ENCODE data around the gene OR6B3.
A peak's percentile ranks its signal among the peaks of the same experiment; 100 is the strongest.
"Not testable (repeated sequence)": the region's sequence is repeated elsewhere in the genome, so short reads cannot be mapped to it uniquely, and the experiment has no call there.

The OR6B3 gene

DNA sequence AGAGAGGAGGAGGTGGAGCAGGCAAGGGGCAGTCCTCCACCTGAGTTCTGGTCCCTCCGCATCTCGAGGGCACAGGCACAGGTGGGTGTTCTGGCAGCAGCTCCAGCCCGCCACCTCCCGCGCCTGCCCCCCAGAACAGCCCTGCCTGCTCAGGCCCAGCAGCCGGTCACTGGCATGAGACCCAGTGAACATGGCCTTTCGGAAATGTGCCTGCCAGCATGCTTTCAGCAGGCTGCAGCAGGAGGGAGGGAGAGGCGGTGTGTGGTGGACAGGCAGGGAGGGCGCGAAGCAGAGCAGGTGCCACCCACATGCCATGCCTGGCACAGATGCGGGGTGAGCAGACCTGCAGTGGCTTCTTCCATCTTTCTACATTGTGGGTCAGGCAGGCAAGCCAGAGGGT lies 3.4 kb upstream of the OR6B3 start:
- Mint-ChIP-seq H3K9me3 (no peaks in the 10 kb centered on the region), H3K36me3 (no peaks in the 10 kb centered on the region), H3K27me3 (peaks cover 63% of the 10 kb centered on the region), H3K27ac (no peak overlapping the region), H3K4me1 (no peaks in the 10 kb centered on the region), H3K4me3 (no peak overlapping the region)
- no peak for DNase-seq
- CTCF ChIA-PET: no interaction called here

- no peaks in the 10 kb centered on the region for H3K36me3 Mint-ChIP-seq
- peaks cover 54% of the 10 kb centered on the region for H3K27me3 Mint-ChIP-seq
- H3K4me1 Mint-ChIP-seq: no peaks in the 10 kb centered on the region
- CTCF ChIA-PET: no interaction called here
- DNase-seq: no peak
- no peak overlapping the region for H3K4me3 Mint-ChIP-seq
- H3K27ac Mint-ChIP-seq: no peak overlapping the region
- no peaks in the 10 kb centered on the region for H3K9me3 Mint-ChIP-seq
Measured at GRCh38 chr2:240055177-240055917, 2.0 kb upstream of the OR6B3 start.

GRCh38 chr2:240052524-240052923 lies 797 bp downstream of the OR6B3 start:
- Mint-ChIP-seq H3K27ac (no peak overlapping the region), H3K4me1 (no peaks in the 10 kb centered on the region), H3K27me3 (peaks cover 55% of the 10 kb centered on the region), H3K9me3 (no peaks in the 10 kb centered on the region), H3K36me3 (no peaks in the 10 kb centered on the region), H3K4me3 (no peak overlapping the region)
- CTCF ChIA-PET: interaction anchor here (1.9 kb wide), 1 partner anchor 86 kb away, joined by 4 read pairs; no protein-coding TSS in a partner anchor
- DNase-seq: no peak

GRCh38 chr2:240051697-240052096 lies 1.6 kb downstream of the OR6B3 start:
- peaks cover 47% of the 10 kb centered on the region for H3K27me3 Mint-ChIP-seq

DNA sequence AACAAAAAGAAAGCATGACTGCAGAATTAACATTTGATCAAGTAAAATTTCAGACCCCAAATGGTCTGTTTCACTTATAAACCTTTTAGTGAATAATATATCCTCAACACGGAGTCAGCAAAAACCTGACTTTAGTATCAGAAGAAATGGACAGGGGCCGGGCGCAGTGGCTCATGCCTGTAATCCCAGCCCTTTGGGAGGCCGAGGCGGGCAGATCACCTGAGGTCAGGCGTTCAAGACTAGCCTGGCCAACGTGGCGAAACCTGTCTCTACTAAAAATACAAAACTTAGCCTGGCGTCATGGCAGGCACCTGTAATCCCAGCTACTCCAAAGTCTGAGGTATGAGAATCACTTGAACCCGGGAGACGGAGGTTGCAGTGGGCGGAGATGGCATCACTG lies 3.0 kb downstream of the OR6B3 start:
- Mint-ChIP-seq H3K36me3 (no peaks in the 10 kb centered on the region), H3K4me1 (no peaks in the 10 kb centered on the region), H3K27me3 (peaks cover 40% of the 10 kb centered on the region), H3K27ac (no peak overlapping the region), H3K9me3 (no peaks in the 10 kb centered on the region), H3K4me3 (no peak overlapping the region)
- CTCF ChIA-PET: no interaction called here
- DNase-seq: no peak

More at GRCh38 chr2:240051697-240052096, 1.6 kb downstream of the OR6B3 start:
- Mint-ChIP-seq H3K9me3 (no peaks in the 10 kb centered on the region), H3K4me1 (no peaks in the 10 kb centered on the region), H3K4me3 (no peak overlapping the region), H3K36me3 (no peaks in the 10 kb centered on the region), H3K27ac (no peak overlapping the region)
- CTCF ChIA-PET: interaction anchor here (1.1 to 1.9 kb wide), 2 partner anchors 30 to 87 kb away, joined by 3 to 4 read pairs; no protein-coding TSS in a partner anchor
- no peak for DNase-seq

GRCh38 chr2:240048237-240048636 lies 5.1 kb downstream of the OR6B3 start:
- Mint-ChIP-seq H3K9me3 (no peaks in the 10 kb centered on the region), H3K27ac (no peak overlapping the region), H3K4me1 (no peaks in the 10 kb centered on the region), H3K36me3 (no peaks in the 10 kb centered on the region), H3K27me3 (peaks cover 27% of the 10 kb centered on the region), H3K4me3 (no peak overlapping the region)
- CTCF ChIA-PET: interaction anchor here (1.0 kb wide), 1 partner anchor 95 kb away, joined by 3 read pairs; no protein-coding TSS in a partner anchor
- no peak for DNase-seq

GRCh38 chr2:240045098-240045497 lies 8.2 kb downstream of the OR6B3 start:
- Mint-ChIP-seq H3K27ac (no peak overlapping the region), H3K27me3 (peaks cover 23% of the 10 kb centered on the region), H3K4me3 (no peak overlapping the region), H3K36me3 (no peaks in the 10 kb centered on the region), H3K9me3 (no peaks in the 10 kb centered on the region), H3K4me1 (no peaks in the 10 kb centered on the region)
- CTCF ChIA-PET: no interaction called here
- DNase-seq: no peak

DNA sequence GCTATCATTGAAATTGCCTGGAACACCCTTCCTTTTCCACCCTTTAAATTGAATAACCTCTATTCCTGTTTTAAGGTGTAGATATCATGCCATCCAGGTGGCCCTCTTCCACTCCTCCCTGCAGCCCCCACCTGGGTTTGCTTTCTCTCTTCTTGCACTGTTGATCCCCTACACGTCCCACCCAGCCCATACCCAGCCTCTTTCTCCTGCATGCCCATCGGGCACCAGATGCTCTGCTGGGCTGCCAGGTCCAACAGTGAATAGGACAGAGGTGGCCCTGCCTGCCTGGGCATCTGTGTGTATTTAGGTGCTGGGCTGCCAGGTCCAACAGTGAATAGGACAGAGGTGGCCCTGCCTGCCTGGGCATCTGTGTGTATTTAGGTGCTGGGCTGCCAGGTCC lies 9.2 kb downstream of the OR6B3 start:
- H3K36me3 Mint-ChIP-seq, H3K4me3 Mint-ChIP-seq, DNase-seq, H3K27ac Mint-ChIP-seq, H3K9me3 Mint-ChIP-seq, CTCF ChIA-PET, H3K4me1 Mint-ChIP-seq: not testable (repeated sequence)
- H3K27me3 Mint-ChIP-seq: peaks cover 23% of the 10 kb centered on the region

- Mint-ChIP-seq H3K9me3 (no peaks in the 10 kb centered on the region), H3K36me3 (no peaks in the 10 kb centered on the region), H3K27ac (peak overlapping the region; percentile 6), H3K4me1 (no peaks in the 10 kb centered on the region), H3K27me3 (peaks cover 17% of the 10 kb centered on the region), H3K4me3 (no peak overlapping the region)
- CTCF ChIA-PET: no interaction called here
- no peak for DNase-seq
Measured at GRCh38 chr2:240043279-240043989, 9.9 kb downstream of the OR6B3 start.

GRCh38 chr2:240042740-240043139 lies 10.6 kb downstream of the OR6B3 start:
- Mint-ChIP-seq H3K27ac (no peak overlapping the region), H3K9me3 (no peaks in the 10 kb centered on the region), H3K4me1 (no peaks in the 10 kb centered on the region), H3K27me3 (peaks cover 13% of the 10 kb centered on the region), H3K36me3 (no peaks in the 10 kb centered on the region), H3K4me3 (no peak overlapping the region)
- DNase-seq: no peak
- CTCF ChIA-PET: no interaction called here

DNA sequence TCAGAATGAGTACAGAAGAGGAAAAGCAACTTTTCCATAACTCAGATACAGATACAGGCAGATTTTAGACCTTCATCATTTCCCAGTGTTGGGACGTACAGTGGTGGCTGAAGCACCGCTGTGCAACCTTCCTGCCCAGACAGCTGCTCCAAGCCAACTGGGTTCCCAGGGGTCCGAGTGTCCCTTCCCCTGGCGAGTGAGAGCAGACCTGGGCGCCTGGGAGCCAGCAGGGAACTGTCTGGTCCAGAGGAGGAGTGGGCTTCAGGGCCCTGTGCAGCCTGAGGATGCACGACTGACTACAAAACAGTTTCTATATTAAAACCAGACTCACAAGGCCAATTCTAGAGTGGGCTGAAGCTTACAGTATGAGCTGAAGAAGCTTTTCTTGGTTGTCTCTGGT lies 12.0 kb downstream of the OR6B3 start:
- Mint-ChIP-seq H3K27ac (no peak overlapping the region), H3K27me3 (peaks cover 14% of the 10 kb centered on the region), H3K36me3 (no peaks in the 10 kb centered on the region), H3K9me3 (no peaks in the 10 kb centered on the region), H3K4me1 (no peaks in the 10 kb centered on the region), H3K4me3 (no peak overlapping the region)
- no peak for DNase-seq
- CTCF ChIA-PET: no interaction called here

DNA sequence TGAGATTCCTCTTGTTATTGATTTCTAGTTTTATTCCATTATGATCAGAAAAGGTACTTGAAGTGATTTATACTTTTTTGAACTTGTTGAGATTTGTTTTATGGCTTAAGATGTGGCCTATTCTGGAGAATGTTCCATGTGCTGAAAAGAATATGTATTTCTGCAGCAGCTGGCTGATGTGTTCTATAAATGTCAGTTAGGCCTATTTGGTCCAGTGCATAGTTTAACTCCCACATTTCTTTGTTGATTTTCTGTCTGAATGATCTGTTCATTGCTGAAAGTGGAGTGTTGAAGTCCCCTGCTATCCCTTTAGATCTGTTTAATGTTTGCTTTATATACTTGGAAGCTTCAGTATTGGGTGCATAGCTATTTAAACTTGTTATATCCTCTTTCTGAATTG lies 16.0 kb downstream of the OR6B3 start:
- H3K9me3 Mint-ChIP-seq: no peaks in the 10 kb centered on the region
- CTCF ChIA-PET: no interaction called here

GRCh38 chr2:240033330-240033678 lies 20.0 kb downstream of the OR6B3 start:
- Mint-ChIP-seq H3K4me1 (no peaks in the 10 kb centered on the region), H3K27ac (no peak overlapping the region), H3K9me3 (no peaks in the 10 kb centered on the region), H3K4me3 (no peak overlapping the region), H3K36me3 (no peaks in the 10 kb centered on the region), H3K27me3 (peaks cover 37% of the 10 kb centered on the region)
- DNase-seq: no peak
- CTCF ChIA-PET: no interaction called here

More for the DNA sequence above, 16.0 kb downstream of the OR6B3 start:
- Mint-ChIP-seq H3K27me3 (peaks cover 21% of the 10 kb centered on the region), H3K36me3 (no peaks in the 10 kb centered on the region), H3K4me3 (no peak overlapping the region), H3K4me1 (no peaks in the 10 kb centered on the region), H3K27ac (no peak overlapping the region)
- DNase-seq: no peak

DNA sequence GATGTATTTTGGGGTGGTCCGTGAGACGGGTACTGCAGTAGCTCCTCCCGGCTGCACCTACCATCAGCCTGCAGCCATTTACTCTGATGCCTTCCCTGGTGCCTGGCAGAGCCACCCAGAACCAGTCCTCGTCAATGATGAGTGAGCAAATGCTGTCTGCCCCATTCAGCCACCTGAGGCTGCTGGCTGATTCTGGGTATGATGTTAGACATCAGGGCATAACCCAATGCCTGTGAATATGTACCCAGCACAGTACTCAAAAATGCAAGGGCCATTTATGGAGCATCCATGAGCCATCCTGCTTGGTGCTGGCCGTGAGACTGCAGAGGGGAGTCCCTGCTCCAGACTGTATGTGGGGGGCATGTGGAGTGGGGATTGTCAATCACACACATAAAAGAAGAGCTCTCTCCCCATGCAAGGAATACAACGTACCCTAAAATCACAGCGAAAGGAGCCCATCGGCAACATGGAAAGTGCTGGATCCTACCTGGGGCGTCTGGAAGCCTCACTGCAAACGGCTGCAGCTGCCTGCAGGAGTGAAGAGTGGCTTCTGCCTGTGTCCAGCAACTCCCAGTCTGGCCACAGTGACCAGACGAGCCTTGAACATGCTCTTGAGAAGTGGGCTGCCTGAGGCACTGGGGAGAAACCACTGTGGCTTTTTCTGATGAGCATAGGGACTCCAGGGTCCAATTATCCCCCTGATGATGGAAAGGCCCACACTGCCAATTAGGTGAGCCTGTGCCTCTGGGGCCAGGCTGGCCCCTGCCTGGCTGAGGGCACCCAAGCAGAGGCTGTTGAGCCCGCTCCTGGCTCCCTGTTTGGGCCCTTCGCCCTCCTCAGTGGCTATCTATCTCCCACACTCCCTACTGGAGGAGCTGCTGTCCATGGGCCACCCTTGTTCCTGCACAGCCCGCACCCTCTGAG lies 20.7 kb downstream of the OR6B3 start:
- Mint-ChIP-seq H3K27ac (no peak overlapping the region), H3K27me3 (peaks cover 37% of the 10 kb centered on the region), H3K4me1 (no peaks in the 10 kb centered on the region), H3K4me3 (no peak overlapping the region), H3K9me3 (no peaks in the 10 kb centered on the region), H3K36me3 (no peaks in the 10 kb centered on the region)
- CTCF ChIA-PET: interaction anchor here (1.3 kb wide), 1 partner anchor 28 kb away, joined by 3 read pairs; no protein-coding TSS in a partner anchor
- no peak for DNase-seq
